Measurements from ENCODE around the gene HPCAL1. TPM values are rescaled to one million over a fixed set of nuclear protein-coding genes. Genes with fewer than 3 reads are reported as not detected.

Gene HPCAL1
- total and polyA plus RNA-seq, 2 experiments from 2014 or later, result 8.3 to 25.4 TPM

- no peaks in the 10 kb centered on the region for H4K20me1 ChIP-seq (replicated peaks; ENCODE audit: insufficient read depth)
- no peak overlapping the region for H3K4me3 ChIP-seq
- no peak overlapping the region for H3K4me2 ChIP-seq
- peaks cover 4% of the 10 kb centered on the region; the same call in 1 of the 2 replicates for H3K79me2 ChIP-seq (replicated peaks; ENCODE audit: insufficient read depth)
- H3K4me1 Mint-ChIP-seq, result peaks cover 11% of the 10 kb centered on the region
- peaks cover 7% of the 10 kb centered on the region; the same call in 2 of the 3 replicates for H3K9me3 Mint-ChIP-seq
- peaks cover 6% of the 10 kb centered on the region for H3K27me3 Mint-ChIP-seq (ENCODE audit: insufficient read depth, low read depth, poor library complexity)
- H3K27me3 ChIP-seq (ENCODE audit: insufficient read depth), result no peaks in the 10 kb centered on the region
- no peak overlapping the region for H3K27ac ChIP-seq (ENCODE audit: low read depth)
- no peak for TF ChIP-seq ZNF114 (CRISPR knock-in tag; IDR thresholded peaks at IDR 0.05)
- peaks cover 9% of the 10 kb centered on the region; the same call in 2 of the 3 replicates for H3K36me3 Mint-ChIP-seq (ENCODE audit: low read depth)
- no peak overlapping the region for H3K4me3 Mint-ChIP-seq
- no peak overlapping the region for H2AFZ ChIP-seq
- H3K27ac Mint-ChIP-seq, result no peak overlapping the region
- DNase-seq (ENCODE audit: low spot score) (no peak), ATAC-seq (no peak)
- peaks cover 6% of the 10 kb centered on the region; the same call in 1 of the 2 replicates for H3K4me1 ChIP-seq (ENCODE audit: insufficient read depth)
- no peaks in the 10 kb centered on the region for H3K9me2 ChIP-seq (ENCODE audit: insufficient read depth)
- no peaks in the 10 kb centered on the region for H3F3A ChIP-seq (replicated peaks; ENCODE audit: low read depth)
- no peaks in the 10 kb centered on the region for H3K36me3 ChIP-seq (ENCODE audit: insufficient read depth)
These were observed 35.0 kb downstream of the HPCAL1 start for GRCh38 chr2:10337449-10338269.

GRCh38 chr2:10338270-10339188 is 35.8 kb downstream of the HPCAL1 start:
- Histone ChIP-seq H3K27me3 (ENCODE audit: insufficient read depth) (no peaks in the 10 kb centered on the region), H4K20me1 (replicated peaks; ENCODE audit: insufficient read depth) (no peaks in the 10 kb centered on the region), H3K9me2 (ENCODE audit: insufficient read depth) (no peaks in the 10 kb centered on the region), H2AFZ (no peak overlapping the region), H3K27ac (ENCODE audit: low read depth) (no peak overlapping the region), H3K4me2 (no peak overlapping the region), H3K36me3 (ENCODE audit: insufficient read depth) (no peaks in the 10 kb centered on the region), H3K4me1 (ENCODE audit: insufficient read depth) (no peaks in the 10 kb centered on the region; the same call in 1 of the 2 replicates), H3F3A (replicated peaks; ENCODE audit: low read depth) (no peaks in the 10 kb centered on the region), H3K4me3 (no peak overlapping the region), H3K79me2 (replicated peaks; ENCODE audit: insufficient read depth) (peaks cover 4% of the 10 kb centered on the region; the same call in 1 of the 2 replicates)
- no peak overlapping the region for H3K4me3 Mint-ChIP-seq
- no peak for DNase-seq (ENCODE audit: low spot score)
- H3K4me1 Mint-ChIP-seq, result peaks cover 2% of the 10 kb centered on the region
- ATAC-seq, result no peak
- peaks cover 9% of the 10 kb centered on the region; the same call in 2 of the 3 replicates for H3K36me3 Mint-ChIP-seq (ENCODE audit: low read depth)
- H3K27ac Mint-ChIP-seq, result 0 out of 2 replicates have a peak overlapping the region, but pooled peaks have one; percentile 9
- peaks cover 7% of the 10 kb centered on the region; the same call in 2 of the 3 replicates for H3K9me3 Mint-ChIP-seq
- peaks cover 6% of the 10 kb centered on the region for H3K27me3 Mint-ChIP-seq (ENCODE audit: insufficient read depth, low read depth, poor library complexity)
- no peak for TF ChIP-seq POLR2AphosphoS5 (IDR thresholded peaks at IDR 0.05; ENCODE audit: low read depth)
- no peak for TF ChIP-seq EZH2phosphoT487 (IDR thresholded peaks at IDR 0.05; ENCODE audit: unreplicated experiment)
- no peak for TF ChIP-seq EZH2 (IDR thresholded peaks at IDR 0.05; ENCODE audit: low read depth, unreplicated experiment)
- TF ChIP-seq ZNF462 (CRISPR knock-in tag; IDR thresholded peaks at IDR 0.05), result no peak
- no peak for TF ChIP-seq CTCF (conservative IDR thresholded peaks at IDR 0.05; ENCODE audit: low read depth in 2 of 2)
- no peak for TF ChIP-seq JUNB (IDR thresholded peaks at IDR 0.05; ENCODE audit: unreplicated experiment)
- TF ChIP-seq ZNF114 (CRISPR knock-in tag; IDR thresholded peaks at IDR 0.05), result no peak

Measured in GM23338 (cell line).